Type B pancreatic cell (in vitro differentiated cells): Measurements from ENCODE around the gene NCEH1. TPM values are rescaled to one million over a fixed set of nuclear protein-coding genes. Genes with fewer than 3 reads are reported as not detected.

Source experiments
- DNase-seq: peaks from one replicate; pipeline ENCODE4 v3.0.0; 2021; ENCODE audit warnings: mixed read lengths; ENCODE audit not compliant: unreplicated experiment; ENCODE audit errors: extremely low spot score
- H3K27ac Mint-ChIP-seq: 2 replicates; pipeline ENCODE4 v1.8.0; 2021; ENCODE audit warnings: mild to moderate bottlenecking, mixed read lengths
- H3K27me3 Mint-ChIP-seq: 2 replicates; pipeline ENCODE4 v1.8.0; 2021; ENCODE audit warnings: mixed read lengths
- H3K36me3 Mint-ChIP-seq: 2 replicates; pipeline ENCODE4 v1.8.0; 2021; ENCODE audit warnings: mixed read lengths
- H3K4me1 Mint-ChIP-seq: one replicate; pipeline ENCODE4 v1.8.0; 2021; ENCODE audit warnings: mixed read lengths; ENCODE audit not compliant: unreplicated experiment
- H3K4me3 Mint-ChIP-seq: 2 replicates; pipeline ENCODE4 v1.8.0; 2021; ENCODE audit warnings: mild to moderate bottlenecking, mixed read lengths
- H3K9me3 Mint-ChIP-seq: 2 replicates; pipeline ENCODE4 v1.8.0; 2021; ENCODE audit warnings: mixed read lengths
- CTCF ChIP-seq: fragments of 200-600 bp; sonication (generic); conservative IDR thresholded peaks from 2 replicates; pipeline ENCODE4 v1.5.0; 2021; ENCODE audit warnings: antibody characterized with exemption, mild to moderate bottlenecking
- total RNA-seq: library from RNA; stranded (reverse); gene quantifications from 2 replicates; pipeline ENCODE4 v1.2.1, GENCODE V29; 2021; ENCODE audit warnings: low replicate concordance

Gene NCEH1
- total RNA-seq, 1 donor from 2014 or later: 7.0 TPM

GRCh38 chr3:172581757-172582166 is 129.1 kb downstream of the NCEH1 start:
- H3K27ac Mint-ChIP-seq: no peak overlapping the region
- H3K36me3 Mint-ChIP-seq: no peaks in the 10 kb centered on the region
- H3K4me3 Mint-ChIP-seq: no peak overlapping the region
- no peak for TF ChIP-seq CTCF
- no peak for DNase-seq
- peaks cover 22% of the 10 kb centered on the region for H3K9me3 Mint-ChIP-seq
- no peaks in the 10 kb centered on the region for H3K4me1 Mint-ChIP-seq
- H3K27me3 Mint-ChIP-seq: no peaks in the 10 kb centered on the region

GRCh38 chr3:172580680-172581401 is 130.0 kb downstream of the NCEH1 start:
- no peak for TF ChIP-seq CTCF

More at GRCh38 chr3:172580680-172581401, 130.0 kb downstream of the NCEH1 start:
- H3K27me3 Mint-ChIP-seq: no peaks in the 10 kb centered on the region
- H3K36me3 Mint-ChIP-seq: no peaks in the 10 kb centered on the region
- peaks cover 22% of the 10 kb centered on the region for H3K9me3 Mint-ChIP-seq
- no peak for DNase-seq
- no peak overlapping the region for H3K4me3 Mint-ChIP-seq
- H3K4me1 Mint-ChIP-seq: no peaks in the 10 kb centered on the region
- H3K27ac Mint-ChIP-seq: no peak overlapping the region

Other genes starting within 250 kb of the NCEH1 start
- 48.1 and 77.3 TPM in 2 replicates for gene TNFSF10, start 187.6 kb downstream of the NCEH1 start, total RNA-seq
- 19.6 and 45.1 TPM in 2 replicates for gene ECT2, start 39.7 kb upstream of the NCEH1 start, total RNA-seq